Panc1 (cell line): ENCODE measurements around the gene TMEM184A. TPM values are rescaled to one million over a fixed set of nuclear protein-coding genes. Genes with fewer than 3 reads are reported as not detected.

Experiments used
- ATAC-seq: fragments of 200-7000 bp; cut with Tn5 transposase; 2 replicates; pipeline ENCODE4 v1.9.1; 2020; ENCODE audit warnings: mild to moderate bottlenecking, moderate library complexity
- BruUV-seq: library from RNA; stranded (reverse); fragments of 400-500 nt; replicated peaks from 2 replicates; lab custom pipeline; 2021; lab: Mats Ljungman, UMichigan
- CTCF ChIA-PET: fragments of 300-600 bp; sonication (Branson Sonifier 250); formaldehyde crosslinking; loops from one replicate; lab custom pipeline; 2022; ENCODE audit warnings: antibody characterized with exemption; lab: Charles Lee
- POLR2A ChIA-PET: fragments of 300-600 bp; sonication (Branson Sonifier 250); formaldehyde crosslinking; loops from one replicate; lab custom pipeline; 2022; ENCODE audit warnings: antibody characterized with exemption; lab: Charles Lee
- DNase-seq: peaks from one replicate; pipeline ENCODE4 v3.0.0-alpha.2; 2010; ENCODE audit warnings: low read depth, low spot score
- H3K27ac ChIP-seq: 2 replicates; pipeline ENCODE4 v1.5.1; 2011; ENCODE audit warnings: mild to moderate bottlenecking, low read length, inconsistent platforms
- H3K27me3 ChIP-seq: fragments of 200-500 bp; sonication (Bioruptor generic); 2 replicates; pipeline ENCODE4 v1.6.0; 2014; ENCODE audit warnings: low read length, inconsistent platforms; ENCODE audit not compliant: control insufficient read depth, insufficient read depth
- H3K36me3 ChIP-seq: fragments of 200-500 bp; sonication (Bioruptor generic); 2 replicates; pipeline ENCODE4 v1.5.1; 2014; ENCODE audit warnings: inconsistent platforms, mild to moderate bottlenecking, low read length, moderate library complexity; ENCODE audit not compliant: control insufficient read depth, insufficient read depth
- H3K4me1 ChIP-seq: 2 replicates; pipeline ENCODE4 v1.5.1; 2011; ENCODE audit warnings: inconsistent platforms, mild to moderate bottlenecking, low read length, moderate library complexity; ENCODE audit not compliant: control insufficient read depth, insufficient read depth
- H3K4me3 ChIP-seq, 2 experiments: 2 replicates each; pipeline ENCODE4 v1.5.1; 2011 to 2012; ENCODE audit warnings: low read depth in 2 of 2, low read length in 2 of 2, mild to moderate bottlenecking in 2 of 2, inconsistent platforms in 1 of 2, moderate library complexity in 1 of 2
- H3K9me3 ChIP-seq: fragments of 200-500 bp; sonication (Bioruptor generic); 2 replicates; pipeline ENCODE4 v1.5.1; 2014; ENCODE audit warnings: low read depth, mild to moderate bottlenecking, inconsistent platforms, low read length, moderate library complexity; ENCODE audit not compliant: control insufficient read depth, insufficient read depth
- CTCF ChIP-seq: fragments of 450-650 bp; IDR thresholded peaks from 2 replicates; pipeline ENCODE4 v1.5.1; 2017; ENCODE audit warnings: mild to moderate bottlenecking
- POLR2AphosphoS5 ChIP-seq: IDR thresholded peaks from 2 replicates; pipeline ENCODE4 v1.6.1; 2012; ENCODE audit warnings: mild to moderate bottlenecking, low read depth, low read length, moderate library complexity
- REST ChIP-seq, 2 experiments: IDR thresholded peaks; 2 replicates each; pipeline ENCODE4 v1.6.1; 2011 to 2012; ENCODE audit warnings: low read depth in 2 of 2, control low read depth in 1 of 2, low read length in 1 of 2, mild to moderate bottlenecking in 1 of 2, moderate library complexity in 1 of 2; ENCODE audit not compliant: insufficient read depth in 1 of 2
- SIN3A ChIP-seq: IDR thresholded peaks from 2 replicates; pipeline ENCODE4 v1.6.1; 2012; ENCODE audit warnings: low read depth, mild to moderate bottlenecking, low read length, moderate library complexity, borderline replicate concordance; ENCODE audit not compliant: insufficient read depth
- TCF7L2 ChIP-seq: IDR thresholded peaks from 2 replicates; pipeline ENCODE4 v1.6.1; 2011; ENCODE audit warnings: mild to moderate bottlenecking, low read depth, low read length, inconsistent platforms
- in situ Hi-C: cut with HindIII; loops from 2 replicates; pipeline ENCODE4 v1.10.0; 2016; ENCODE audit warnings: low sequenced_read_pairs, low pct_unique_long_range_greater_than_20kb
- intact Hi-C: fragments of 100-400 bp; cut with micrococcal nuclease; formaldehyde crosslinking; loops from one replicate; pipeline ENCODE4 v1.10.0; 2022; ENCODE audit not compliant: unreplicated experiment
- total RNA-seq: library from RNA; stranded (reverse); gene quantifications from one replicate; pipeline ENCODE4 v1.2.1, GENCODE V29; 2021; ENCODE audit not compliant: unreplicated experiment

The TMEM184A gene
- total RNA-seq, 1 experiment from 2014 or later, result 9.2 TPM

- in situ Hi-C loops (no loop called here), intact Hi-C loops (loop anchor here (2.0 kb wide), 1 partner anchor 33 kb away; no protein-coding TSS in a partner anchor)
- H3K4me3 ChIP-seq, result peak within 1 kb of the TSS; percentile 85 to 99
- peaks cover 13% of the 10 kb centered on the region; the same call in 1 of the 2 replicates for H3K36me3 ChIP-seq
- no peak for DNase-seq
- peak; percentile 86 for ATAC-seq
- H3K9me3 ChIP-seq, result no peaks in the 10 kb centered on the region
- no peaks in the 10 kb centered on the region for H3K27me3 ChIP-seq
- ChIA-PET POLR2A (interaction anchor here (0.6 kb wide), 1 partner anchor 9 kb away, joined by 10 read pairs; no protein-coding TSS in a partner anchor), CTCF (interaction anchor here (0.6 to 1.0 kb wide), 4 partner anchors 16 to 57 kb away, joined by 3 to 5 read pairs (median 4); partner anchors contain the start of gene TMEM184A)
- 0 out of 4 replicates have a peak, but pooled peaks of 1 of the 2 experiments have one; percentile 30 for TF ChIP-seq REST (IDR thresholded peaks at IDR 0.05; ENCODE audit: insufficient read depth in 1 of 2, low read depth in 2 of 2, low read length in 1 of 2)
- TF ChIP-seq POLR2AphosphoS5, result peak; percentile 93
- 0 out of 2 replicates have a peak, but pooled peaks have one; percentile 41 for TF ChIP-seq TCF7L2
- TF ChIP-seq SIN3A, result peak; percentile 92; the same call in 1 of the 2 replicates
- TF ChIP-seq CTCF, result peak; percentile 99
- H3K4me1 ChIP-seq, result peaks cover 45% of the 10 kb centered on the region
- H3K27ac ChIP-seq, result peak within 1 kb of the TSS; percentile 98
- TSS peak; percentile 74 for BruUV-seq
Measured at GRCh38 chr7:1503816-1504775, 51.9 kb downstream of the TMEM184A start, which contains the start of gene INTS1. TSS of gene INTS1 (minus strand) at chr7:1504389. CDS start at chr7:1503960, 429 bp downstream.

GRCh38 chr7:1503390-1503789 lies 52.6 kb downstream of the TMEM184A start:
- Histone ChIP-seq H3K4me1 (peaks cover 41% of the 10 kb centered on the region), H3K27ac (peak overlapping the region; percentile 80), H3K4me3 (peak overlapping the region; percentile 85 to 99), H3K27me3 (no peaks in the 10 kb centered on the region), H3K36me3 (peaks cover 13% of the 10 kb centered on the region; the same call in 1 of the 2 replicates), H3K9me3 (no peaks in the 10 kb centered on the region)
- intact Hi-C loops (no loop called here), in situ Hi-C loops (no loop called here)
- no peak for TF ChIP-seq POLR2AphosphoS5
- no peak for TF ChIP-seq TCF7L2
- TF ChIP-seq CTCF, result no peak
- no peak for TF ChIP-seq SIN3A
- no peak for TF ChIP-seq REST (IDR thresholded peaks at IDR 0.05; ENCODE audit: insufficient read depth in 1 of 2, low read depth in 2 of 2, low read length in 1 of 2)
- ATAC-seq (no peak), DNase-seq (no peak)
- no TSS peak for BruUV-seq
- ChIA-PET CTCF (interaction anchor here (0.7 kb wide), 1 partner anchor 33 kb away, joined by 5 read pairs; no protein-coding TSS in a partner anchor), POLR2A (no interaction called here)
